Epithelial cell of esophagus (primary cell): Measurements from ENCODE around the gene SNX5.

Experiments used
- DNase-seq: peaks from one replicate; pipeline ENCODE4 v3.0.0; 2010; ENCODE audit warnings: low read depth
- H3K4me3 ChIP-seq: 2 replicates; pipeline ENCODE4 v1.5.1; 2011; ENCODE audit warnings: mild to moderate bottlenecking, low read length, control low read depth
- CTCF ChIP-seq: IDR thresholded peaks from 2 replicates; pipeline ENCODE4 v1.5.1; 2011; ENCODE audit warnings: low read depth, mild to moderate bottlenecking, low read length, control low read depth, inconsistent platforms; ENCODE audit not compliant: insufficient read depth; ENCODE audit errors: missing control alignments

SNX5 gene

DNA sequence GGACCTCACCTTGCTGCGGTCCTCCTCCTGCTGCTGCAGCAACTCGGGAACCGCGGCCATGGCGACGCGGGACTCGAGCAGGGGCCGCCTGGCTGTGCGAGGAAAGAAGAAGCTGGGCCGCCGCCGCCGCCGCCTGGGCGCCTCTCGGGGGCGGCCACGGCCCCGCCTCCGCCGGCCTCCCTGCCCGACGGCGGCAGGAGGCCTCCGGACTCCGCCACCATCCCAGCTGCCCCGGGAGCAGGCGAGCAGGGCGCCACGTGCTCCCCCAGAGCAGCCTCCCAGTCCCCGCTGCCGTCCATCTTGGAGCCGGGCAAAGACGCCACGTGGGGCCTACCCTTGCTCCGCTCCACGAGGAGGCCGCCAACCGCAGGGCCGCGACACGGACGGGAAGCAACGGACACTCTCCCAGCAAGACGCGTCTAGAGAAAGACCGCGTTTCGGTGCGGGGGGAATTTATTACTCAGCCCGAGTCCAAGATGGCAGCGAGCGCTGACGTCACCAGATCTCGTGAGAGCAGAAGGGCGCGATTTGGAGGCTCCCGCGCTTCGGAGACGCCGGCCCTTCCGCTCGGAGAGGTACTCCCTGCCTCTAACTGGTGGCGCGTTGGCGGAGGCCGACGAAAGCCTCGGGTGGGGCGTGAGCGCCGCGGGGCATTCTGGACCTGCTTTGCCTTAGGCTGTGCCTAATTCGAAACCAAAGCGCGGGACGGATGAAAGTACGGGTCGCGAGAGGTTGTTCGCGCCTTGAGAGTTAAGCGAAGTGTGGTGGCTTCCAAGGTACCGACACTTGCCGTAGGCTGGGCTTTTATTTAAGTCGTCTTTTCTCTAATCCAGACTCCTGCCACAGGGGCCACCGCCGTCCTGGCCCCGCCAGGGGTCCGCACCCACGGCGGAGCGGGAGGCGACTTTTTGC lies at the start of gene SNX5, which contains the start of gene MGME1:
Gene SNX5 (minus strand): TSS at position 429 of the 912 bp plus-strand sequence. CDS start 369 bp downstream, at position 60.
Gene MGME1 (plus strand): TSS at position 653 of the 912 bp plus-strand sequence. CDS start 842 bp downstream, outside the sequence.
- peak; percentile 99 for DNase-seq
- TF ChIP-seq CTCF = no peak
- peak within 1 kb of the TSS; percentile 84 for H3K4me3 ChIP-seq

DNA sequence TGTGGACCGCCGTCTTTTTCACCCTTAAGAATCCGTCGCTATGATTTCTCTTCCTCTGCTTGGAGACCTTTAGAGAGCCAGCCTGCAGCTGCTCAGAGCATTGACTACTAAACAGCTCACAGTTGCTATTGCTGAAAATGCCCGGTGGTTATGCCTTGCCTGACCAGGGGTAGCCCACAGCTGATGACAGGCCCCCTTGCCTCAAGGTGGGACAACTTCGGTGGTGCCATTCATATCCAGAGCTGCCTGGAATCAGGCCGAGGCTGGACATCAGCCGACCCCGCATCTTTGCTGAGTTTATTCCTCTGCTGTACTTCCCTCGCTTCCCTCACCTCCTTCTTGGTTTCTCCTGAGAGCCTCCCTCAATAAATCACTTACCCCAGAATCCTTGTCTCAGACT lies 49.5 kb upstream of the SNX5 start:
- no peak overlapping the region for H3K4me3 ChIP-seq
- no peak for DNase-seq
- TF ChIP-seq CTCF = no peak

- H3K4me3 ChIP-seq = no peak overlapping the region
- no peak for DNase-seq
- no peak for TF ChIP-seq CTCF
Observed at GRCh38 chr20:18016772-18017171, 48.2 kb upstream of the SNX5 start.

DNA sequence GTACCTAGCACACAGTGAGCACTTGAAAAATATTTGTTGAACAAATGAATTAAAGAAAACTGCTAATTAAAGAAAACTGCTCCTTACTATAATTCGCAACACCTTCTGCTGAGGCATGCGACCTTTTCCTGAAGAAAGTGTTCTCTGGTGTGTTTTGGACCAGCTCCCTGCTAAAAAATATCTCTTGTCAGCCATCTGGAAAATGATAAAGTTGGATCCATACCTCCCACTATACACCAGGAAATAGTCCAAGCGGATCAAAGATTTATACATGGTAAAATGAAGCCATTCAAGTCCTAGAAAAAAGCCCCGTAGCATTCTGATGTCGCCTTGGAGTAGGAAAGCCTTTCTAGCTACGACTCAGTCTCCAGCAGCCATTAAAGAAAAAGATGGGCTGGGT lies 45.8 kb upstream of the SNX5 start:
- no peak for DNase-seq
- H3K4me3 ChIP-seq = no peak overlapping the region
- TF ChIP-seq CTCF = no peak

GRCh38 chr20:18012901-18013300 lies 44.3 kb upstream of the SNX5 start:
- no peak overlapping the region for H3K4me3 ChIP-seq
- DNase-seq = peak; percentile 55
- TF ChIP-seq CTCF = no peak

DNA sequence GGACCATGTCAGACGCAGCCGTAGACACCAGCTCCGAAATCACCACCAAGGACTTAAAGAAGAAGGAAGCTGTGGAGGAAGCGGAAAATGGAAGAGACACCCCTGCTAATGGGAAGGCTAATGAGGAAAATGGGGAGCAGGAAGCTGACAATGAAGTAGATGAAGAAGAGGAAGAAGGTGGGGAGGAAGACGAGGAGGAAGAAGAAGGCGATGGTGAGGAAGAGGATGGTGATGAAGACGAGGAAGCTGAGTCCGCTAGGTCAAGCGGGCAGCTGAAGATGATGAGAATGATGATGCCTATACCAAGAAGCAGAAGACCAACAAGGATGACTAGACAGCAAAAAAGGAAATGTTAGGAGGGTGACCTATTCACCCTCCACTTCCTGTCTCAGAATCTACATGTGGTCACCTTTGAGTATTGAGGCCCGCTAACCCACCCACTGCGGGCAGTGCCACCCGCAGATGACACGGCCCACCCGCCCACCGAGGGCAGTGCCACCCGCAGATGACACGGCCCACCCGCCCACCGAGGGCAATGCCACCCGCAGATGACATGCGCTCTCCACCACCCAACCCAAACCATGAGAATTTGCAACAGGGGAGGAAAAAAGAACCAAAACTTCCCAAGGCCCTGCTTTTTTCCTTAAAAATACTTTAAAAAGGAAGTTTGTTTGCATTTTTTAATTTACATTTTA lies 43.5 kb upstream of the SNX5 start:
- DNase-seq = no peak
- no peak for TF ChIP-seq CTCF
- no peak overlapping the region for H3K4me3 ChIP-seq

- DNase-seq = no peak
- no peak for TF ChIP-seq CTCF
- H3K4me3 ChIP-seq = no peak overlapping the region
Observed at GRCh38 chr20:18011482-18011881, 42.9 kb upstream of the SNX5 start.
